ENCODE measurements around the gene DVL2.
"Not testable (repeated sequence)": the region's sequence is repeated elsewhere in the genome, so short reads cannot be mapped to it uniquely, and the experiment has no call there.

DVL2 gene

DNA sequence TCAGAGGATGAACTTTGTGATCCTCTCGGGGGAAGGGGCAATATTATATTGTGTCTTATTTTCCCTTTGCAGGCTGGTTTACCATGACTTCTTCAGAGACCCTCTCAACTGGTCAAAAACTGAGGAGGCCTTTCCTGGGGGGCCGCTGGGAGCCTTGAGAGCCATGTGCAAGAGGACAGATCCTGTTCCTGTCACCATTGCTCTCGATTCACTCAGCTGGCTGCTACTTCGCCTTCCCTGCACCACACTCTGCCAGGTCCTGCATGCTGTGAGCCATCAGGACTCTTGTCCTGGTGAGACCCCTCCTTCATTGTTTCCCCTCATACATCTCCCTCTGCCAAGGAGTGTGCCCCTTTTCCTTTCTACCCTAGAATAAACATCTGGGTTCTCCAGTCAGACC, 20.2 kb upstream of the DVL2 start:
- DNase-seq, result no peak

DNA sequence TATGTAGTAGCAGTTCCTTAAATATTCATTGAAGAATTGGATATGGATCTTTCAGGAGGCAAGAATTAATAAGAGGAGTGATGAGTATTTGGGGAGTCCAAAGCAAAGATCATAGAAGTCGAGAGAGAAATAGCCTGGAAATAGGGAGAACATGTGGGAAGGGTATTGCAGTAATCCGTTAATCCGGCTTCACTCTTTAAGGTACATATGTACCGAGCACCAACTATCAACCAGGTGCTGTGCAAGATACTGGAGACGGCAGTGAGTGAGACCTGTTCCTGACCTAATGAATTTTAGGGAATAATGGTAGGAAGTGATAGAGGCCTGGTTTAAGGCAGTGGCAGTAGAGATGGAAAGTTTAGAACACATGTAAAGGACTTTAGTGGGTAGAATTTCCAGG, 18.8 kb upstream of the DVL2 start:
- no peak for DNase-seq

DNA sequence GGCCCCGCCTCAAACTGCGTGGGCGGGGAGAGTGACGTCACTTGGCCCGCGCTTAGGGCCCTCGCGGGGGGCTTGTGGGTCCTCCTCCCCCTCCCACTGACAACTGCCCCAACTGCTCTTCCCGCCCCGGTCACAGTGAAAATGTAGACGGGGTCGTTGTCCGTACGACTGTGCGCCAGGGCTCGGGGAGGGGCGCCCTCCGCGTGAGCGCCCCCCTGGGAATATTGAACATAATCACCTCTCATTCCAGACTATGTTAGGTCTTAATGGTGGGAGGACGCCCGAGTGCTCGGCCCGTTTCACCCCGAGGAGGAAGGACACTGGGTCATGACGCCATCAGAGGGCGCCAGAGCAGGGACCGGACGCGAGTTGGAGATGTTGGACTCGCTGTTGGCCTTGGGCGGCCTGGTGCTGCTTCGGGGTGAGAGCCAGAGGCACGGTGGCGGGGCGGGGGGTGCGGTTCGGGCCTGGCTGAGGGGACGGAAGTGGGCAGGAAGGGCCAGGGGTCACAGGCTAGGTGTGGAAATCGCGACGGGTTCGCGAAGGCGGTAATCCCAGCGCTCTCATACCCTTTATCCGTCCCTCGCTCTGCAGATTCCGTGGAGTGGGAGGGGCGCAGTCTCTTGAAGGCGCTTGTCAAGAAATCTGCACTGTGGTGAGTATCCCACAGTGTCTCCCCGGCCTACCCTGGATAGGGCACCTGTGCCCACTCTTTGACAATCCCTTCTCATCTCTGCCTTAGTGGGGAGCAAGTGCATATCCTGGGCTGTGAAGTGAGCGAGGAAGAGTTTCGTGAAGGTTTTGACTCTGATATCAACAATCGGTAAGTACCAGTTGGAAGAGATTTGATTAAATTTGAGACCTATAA, 18.1 kb upstream of the DVL2 start, which contains the start of gene ELP5:
Gene ELP5, plus strand, starts transcription at position 40 of the 868 bp plus-strand sequence. Its CDS starts 336 bp downstream, at position 376.
- DNase-seq, result peak; percentile 90

DNA sequence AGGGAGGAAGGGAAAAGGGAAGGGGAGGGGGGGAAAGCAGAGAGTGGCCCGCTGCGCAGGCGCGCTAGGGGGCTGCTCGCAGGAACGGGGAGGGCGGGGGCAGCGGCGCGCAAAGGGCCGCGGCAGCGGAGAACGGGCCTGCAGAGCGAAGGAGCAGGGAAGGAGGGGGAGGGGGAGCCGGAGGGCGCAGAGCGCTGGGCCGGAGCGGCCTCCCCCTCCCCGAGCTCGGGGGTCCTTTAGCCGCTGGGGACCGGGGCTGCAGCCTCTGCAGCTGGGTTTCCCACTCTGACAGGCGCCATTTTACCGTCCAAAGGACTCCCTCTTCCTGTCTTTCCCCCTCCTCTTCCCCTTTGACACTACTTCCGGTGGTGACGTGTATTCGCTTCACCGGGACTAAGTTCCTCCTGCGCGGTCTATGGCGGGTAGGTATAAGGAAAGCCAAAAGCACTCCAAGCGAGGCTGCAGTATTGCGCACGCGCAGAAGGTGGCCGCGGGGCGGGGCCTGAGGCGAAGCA, 17.4 kb upstream of the DVL2 start, which contains the start of gene CTDNEP1:
Gene CTDNEP1, minus strand, starts transcription at position 74 of the 515 bp plus-strand sequence. CDS start 438 bp downstream, outside the sequence.
- peak; percentile 96 for DNase-seq

DNA sequence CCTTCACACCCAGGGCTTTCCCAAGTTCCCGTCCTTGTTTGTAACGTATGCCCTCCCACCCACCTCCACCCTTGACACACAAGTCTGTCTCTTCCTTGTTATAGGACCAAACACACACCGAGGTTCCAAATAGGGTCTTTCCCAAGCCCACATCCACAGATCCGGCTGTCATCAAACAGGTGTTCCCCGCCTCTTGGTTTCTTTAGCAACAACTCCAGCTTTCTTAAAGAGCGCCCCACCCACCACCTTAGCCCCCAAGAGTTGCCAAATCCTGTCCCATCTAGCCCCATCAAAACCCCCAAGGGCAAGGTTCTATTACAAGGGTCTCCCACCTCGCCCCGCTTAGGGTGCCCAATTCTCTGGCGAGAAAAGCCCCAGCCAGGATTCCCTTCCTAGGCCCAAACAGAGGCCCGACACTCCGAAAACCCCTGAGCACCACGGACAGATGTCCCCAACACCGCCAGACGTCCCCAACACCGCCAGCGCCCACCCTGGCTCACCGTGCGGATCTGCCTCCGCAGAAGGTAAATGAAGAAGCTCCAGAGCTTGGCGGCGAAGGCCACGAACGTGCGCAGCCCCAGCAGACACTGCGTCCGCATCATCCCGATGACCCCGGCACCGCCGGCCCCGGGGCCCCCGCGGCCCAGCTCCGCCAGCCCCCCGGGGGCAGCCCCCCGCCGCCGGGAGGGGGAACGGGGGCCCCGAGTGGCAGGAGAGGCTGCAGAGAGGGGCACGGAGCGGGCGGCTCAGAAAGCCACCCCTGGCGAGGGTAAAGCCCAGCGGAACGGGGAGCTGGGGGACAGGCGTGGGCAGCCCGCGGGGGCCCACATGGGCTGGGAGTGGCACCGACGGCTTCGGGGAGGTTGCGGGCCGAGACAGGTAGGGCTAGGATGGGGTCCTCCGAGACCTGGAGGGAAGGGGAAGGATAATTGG, 16.6 kb upstream of the DVL2 start:
- DNase-seq, result no peak

DNA sequence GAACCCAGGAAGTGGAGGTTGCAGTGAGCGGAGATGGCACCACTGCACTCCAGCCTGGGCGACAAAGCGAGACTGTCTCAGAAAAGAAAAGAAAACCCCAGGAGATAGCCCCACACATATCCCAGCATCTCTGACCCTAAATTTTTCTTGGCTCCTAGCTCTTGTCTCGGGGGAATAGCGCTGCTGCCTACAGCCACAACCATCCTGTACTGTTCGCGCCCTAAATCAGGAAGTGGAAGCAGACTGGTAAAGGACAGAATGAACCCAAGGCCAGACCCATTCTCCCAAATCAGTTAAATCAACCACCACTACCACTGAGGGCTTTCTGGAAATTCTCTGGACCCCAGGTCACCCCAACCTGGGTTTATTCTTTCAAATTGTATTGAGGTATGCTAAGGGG, 15.5 kb upstream of the DVL2 start:
- no peak for DNase-seq

DNA sequence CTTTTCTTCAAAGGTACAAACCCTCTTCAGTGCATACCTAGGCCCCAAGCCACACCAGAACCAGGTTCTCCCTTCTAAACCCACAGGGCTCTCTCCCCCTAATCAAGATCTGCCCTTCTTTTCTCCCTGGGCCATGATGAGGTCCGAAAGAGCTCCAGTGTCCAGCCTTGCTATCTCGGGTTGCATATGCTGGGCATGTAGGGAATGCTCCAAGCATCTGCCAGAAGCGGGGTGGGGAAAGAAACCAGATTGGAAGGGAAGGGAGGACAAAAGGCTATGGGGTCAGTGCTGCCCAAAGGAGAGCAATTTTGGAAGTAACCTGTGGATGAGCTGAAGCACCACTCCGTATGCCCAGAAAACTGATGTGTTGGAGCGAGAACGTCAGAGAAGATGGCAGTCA, 14.9 kb upstream of the DVL2 start:
- no peak for DNase-seq

DNA sequence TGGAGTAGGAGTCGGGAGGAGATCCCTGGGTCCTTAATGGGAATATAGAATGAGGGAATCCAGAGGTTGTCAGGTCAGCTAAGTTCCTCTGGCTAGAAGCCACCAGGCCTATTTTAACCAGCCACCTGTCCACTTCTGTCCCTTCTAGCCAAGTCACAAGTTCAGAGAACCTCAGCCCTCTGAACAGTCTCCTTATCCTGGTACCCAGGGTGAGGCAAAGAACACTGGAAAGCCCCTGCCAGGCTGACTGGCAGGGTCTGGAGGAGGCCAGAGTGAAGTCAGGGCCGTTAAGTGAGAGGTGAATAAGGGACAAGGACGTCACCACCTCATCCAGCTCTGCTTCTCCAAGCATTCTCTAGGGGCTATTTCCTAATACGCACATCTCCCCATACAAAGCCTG, 14.5 kb upstream of the DVL2 start:
- DNase-seq, result no peak

DNA sequence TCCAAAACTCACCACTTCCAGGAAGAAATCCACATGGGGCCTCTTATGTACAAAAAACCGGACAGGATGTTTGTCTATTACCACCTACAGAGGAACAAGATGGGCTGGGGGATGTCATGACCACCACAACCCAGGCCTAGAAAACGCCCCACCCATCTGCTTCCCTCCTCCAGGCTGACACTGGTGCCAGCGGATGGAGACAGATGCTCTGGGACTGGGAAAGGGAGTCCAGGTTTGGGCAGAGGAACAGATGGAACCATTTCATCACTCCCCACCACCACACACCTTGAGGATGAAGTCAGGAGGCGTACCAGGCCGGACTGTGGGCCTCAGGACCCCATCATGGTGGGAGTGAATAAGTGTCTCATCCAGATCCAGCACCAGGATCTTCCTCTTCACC, 12.5 kb upstream of the DVL2 start:
- DNase-seq, result no peak

DNA sequence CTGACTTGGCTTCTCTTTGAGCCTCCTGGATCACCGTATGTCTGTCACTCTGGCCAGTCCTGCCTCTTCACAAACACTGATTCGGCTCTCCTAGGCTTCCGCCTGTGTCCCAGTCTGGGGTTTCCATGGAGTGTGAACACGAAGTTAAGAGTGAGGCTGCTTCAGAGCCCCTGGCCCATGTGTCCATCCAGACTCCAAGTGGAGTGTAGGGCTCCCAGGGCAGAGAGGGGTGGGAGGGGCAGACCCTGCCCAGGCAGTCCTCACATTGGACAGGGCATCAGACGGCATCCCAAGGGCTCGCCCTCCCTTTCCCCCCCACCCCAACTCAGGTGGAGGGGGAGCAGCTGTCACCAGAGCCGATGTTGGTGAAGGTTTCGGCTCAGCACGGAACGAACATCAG, 9.5 kb upstream of the DVL2 start:
- DNase-seq, result not testable (repeated sequence)

DNA sequence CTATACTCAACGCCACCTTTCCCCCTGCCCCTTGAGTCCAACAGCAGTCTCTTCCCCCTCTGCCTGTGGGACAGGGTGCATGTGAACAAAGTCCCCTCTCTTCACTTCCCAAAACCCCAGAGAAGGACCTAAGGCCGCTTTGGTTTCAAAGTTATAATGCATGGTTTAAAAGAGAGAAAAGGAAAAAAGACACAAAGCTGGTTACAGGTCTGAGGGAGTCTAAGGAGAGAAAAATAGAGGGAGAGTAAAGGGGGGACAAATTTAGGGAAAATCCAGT, 9.1 kb upstream of the DVL2 start:
- DNase-seq, result no peak

DNA sequence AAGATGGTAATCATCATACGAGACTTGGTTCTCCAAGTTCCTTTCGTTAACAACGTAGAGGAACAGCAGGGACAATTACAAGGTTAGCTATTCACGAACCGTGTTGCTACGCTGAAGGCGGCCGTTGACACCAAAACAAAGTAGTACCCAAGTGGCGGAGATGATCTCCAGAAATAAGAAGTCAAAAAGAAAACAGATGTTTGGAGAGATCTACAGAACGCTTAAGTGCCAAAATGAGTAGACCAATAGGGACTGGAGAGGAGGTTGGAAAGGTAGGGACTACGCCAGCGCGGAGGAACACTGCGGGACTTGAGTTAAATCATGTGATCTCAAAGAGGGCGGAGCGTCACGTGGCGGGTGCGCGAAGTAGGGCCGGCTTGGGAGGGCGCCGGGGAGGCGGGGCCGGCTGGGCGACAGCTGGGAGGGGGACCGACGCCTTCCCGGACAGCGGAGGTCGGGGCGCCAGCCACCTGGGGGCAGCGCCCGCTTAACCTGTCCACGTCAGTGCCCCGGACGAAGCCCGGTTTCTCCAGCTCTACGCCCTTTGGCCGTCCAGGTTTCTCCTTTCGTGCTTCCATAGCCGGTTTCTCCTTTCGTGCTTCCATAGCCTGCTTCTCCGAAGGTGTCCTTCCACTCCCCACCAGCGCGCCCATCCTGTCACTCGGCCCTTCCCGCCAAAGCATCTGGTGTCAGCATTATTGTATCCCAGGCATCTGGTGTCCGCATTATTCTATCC, 8.6 kb upstream of the DVL2 start:
- DNase-seq, result peak; percentile 92

DNA sequence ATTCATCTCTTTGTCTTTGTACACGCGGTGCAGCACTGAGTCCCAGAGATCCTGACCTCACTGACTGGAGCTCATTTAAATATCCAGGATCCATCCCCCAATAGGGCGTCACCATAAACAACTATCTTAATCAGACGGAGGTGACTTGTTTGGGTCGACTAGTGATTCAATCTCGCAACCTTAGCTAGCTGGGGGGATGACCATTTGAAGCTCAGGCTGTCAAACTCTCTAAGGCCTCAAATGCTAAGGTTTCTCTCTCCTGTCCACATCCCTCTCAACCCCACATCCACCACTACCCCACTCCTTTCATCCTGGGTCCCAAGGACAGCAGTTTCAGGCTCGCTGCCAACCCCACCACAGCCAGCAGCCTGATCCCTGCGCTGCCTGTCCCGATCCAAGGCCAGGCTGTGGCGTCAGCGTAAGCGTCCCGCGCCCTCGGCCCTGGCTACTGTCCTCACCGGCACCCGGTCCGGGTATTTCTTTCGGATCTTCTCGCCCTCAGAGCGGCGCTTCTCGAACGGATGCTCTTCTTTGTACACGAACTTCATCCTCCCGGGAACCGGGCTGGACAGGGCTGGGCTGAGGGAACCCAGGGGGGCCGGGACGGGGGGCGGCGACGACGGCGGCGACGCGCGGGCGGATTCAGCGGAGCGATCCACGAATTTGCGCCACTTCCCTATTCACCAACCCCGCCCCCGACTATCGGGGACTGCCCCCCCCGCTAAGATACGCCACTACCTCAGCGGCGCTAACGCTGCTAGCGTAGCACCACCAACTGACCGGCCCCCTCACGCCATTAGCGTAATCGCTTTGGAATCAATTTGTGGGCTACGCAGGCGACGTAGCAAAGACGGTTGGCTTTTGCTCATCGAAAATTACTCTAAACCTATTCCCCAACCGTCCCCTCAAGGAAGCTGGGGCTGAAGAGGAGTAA, 7.7 kb upstream of the DVL2 start, which contains the start of gene GABARAP:
Gene GABARAP, minus strand, starts transcription at position 667 of the 934 bp plus-strand sequence. Its CDS starts 119 bp downstream, at position 548.
- DNase-seq, result peak; percentile 89

DNA sequence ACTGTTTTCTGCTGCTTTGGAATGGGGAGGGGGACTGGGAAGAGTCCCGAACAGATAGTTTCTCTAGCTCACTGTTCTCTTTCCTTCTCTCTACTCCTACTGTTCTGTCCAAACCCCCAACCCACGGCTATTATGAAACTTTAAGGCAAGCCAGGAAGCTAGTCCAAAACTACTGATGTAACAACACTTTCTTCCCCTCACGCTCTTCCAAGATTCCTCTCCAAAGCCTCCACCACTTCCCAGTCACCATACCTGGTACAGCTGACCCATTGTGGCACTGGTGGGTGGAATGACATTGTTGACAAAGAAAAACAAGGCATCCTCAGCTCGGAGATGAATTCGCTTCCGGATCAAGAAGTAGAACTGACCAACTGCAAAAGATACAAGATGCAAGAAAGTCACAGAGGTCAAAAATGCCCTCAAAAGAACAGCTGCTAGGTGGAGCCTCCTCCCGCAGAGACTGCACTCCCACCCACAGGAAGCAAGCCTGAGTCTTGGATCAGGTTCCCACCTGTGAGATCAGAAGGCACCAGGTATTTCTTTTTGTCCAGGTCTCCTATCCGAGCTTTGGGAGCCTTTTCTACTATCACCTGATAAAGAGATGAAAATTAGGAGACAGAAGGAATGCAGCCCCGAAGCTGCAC, 6.9 kb upstream of the DVL2 start:
- no peak for DNase-seq

DNA sequence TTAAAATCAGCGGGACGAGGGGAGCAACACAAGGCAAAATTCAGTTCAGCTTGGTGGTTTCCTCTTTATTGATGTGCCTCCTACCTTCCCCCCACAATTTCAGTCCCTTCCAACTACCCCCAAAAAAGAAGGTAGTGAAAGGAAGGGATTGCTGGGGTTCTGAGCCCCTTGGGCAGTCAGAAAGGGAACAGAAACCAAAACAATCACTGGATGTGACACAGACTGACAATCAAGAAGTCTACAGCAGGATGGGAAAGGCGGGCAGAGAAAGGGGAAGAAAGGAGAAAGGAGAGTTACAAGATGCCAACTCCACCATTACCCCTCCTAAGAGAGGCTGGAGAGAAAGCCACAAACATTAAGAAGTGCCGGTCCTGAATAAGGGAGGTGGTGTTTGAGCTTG, 6.1 kb upstream of the DVL2 start:
- no peak for DNase-seq

DNA sequence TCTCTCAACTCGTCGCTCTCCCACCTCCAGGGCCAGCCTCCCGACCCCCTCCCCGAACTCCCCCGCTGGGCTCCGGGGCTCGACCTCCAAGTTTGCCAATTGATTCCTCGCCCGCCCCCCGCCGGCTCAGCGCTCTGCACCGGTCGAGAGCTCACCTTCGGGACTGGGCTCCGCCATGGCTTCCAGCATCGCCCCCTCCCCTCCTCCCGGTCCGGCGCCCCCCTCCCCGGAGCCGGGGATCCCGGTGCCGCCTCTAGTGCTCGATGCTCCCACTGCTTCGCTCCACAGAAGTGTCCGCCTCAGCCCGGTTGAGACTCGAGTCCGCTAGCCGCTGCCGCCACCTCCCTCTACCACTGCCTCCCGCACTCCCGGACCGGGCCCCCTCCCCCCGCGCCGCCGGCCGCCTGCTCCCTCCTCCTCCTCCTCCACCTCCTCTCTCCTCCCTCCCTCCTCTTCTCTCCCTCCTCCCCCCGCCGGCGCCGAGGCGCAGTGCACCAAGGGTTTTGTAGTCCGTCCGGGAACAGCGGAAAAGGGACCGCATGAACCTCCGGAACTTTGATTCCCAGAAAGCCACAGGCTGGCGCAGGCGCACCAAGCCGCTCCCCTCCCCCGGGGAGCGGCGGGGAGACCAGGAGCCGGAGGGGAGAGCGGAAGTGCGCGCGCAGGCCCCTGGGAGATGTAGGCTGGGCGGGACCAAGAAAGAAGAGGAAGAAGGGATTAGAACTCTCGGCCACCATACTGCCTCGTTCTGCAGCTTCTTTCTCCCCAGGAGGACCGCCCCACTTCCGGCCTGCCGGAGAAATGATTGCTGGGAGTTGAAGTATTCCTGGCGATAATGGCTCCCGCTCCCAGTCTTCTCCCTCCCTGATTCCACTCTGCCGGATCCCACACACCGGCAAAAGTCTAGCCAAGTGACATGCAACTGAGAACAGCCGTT, 5.0 kb upstream of the DVL2 start, which contains the start of gene PHF23:
Gene PHF23, minus strand, starts transcription at position 367 of the 937 bp plus-strand sequence. Its CDS starts 178 bp downstream, at position 189.
- peak; percentile 97 for DNase-seq

DNA sequence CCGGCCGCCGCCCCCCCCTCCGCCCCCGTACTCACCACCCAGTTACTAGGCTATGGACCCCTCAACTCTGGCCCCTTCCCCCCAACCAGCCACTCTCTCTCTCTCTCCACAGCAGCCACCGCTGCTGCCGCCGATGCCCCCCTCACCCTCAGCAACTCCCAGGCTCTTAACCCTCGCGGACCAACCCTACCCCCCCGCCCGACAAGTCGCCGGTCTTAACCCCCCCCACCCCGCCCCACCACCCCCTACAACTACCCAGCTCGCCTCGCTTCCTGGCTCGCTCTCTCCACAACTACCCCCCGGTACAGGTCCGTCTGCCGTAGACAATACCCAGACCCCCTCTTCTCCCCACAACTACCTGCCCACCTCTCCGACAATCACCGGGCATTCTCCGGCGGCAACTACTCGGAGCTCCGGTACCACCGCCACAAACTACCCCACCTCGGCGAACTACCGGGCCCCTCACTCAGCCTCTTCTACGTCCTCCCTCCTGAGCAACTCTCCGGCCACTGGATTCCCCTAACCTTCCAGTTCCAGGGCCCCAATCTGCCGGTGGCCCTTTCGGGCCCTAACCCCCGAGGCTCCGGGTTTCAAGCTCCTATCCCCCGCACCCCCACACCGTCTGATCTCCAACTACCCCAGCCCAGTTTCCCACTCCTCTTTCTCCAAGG, 4.2 kb upstream of the DVL2 start:
- DNase-seq, result no peak

DNA sequence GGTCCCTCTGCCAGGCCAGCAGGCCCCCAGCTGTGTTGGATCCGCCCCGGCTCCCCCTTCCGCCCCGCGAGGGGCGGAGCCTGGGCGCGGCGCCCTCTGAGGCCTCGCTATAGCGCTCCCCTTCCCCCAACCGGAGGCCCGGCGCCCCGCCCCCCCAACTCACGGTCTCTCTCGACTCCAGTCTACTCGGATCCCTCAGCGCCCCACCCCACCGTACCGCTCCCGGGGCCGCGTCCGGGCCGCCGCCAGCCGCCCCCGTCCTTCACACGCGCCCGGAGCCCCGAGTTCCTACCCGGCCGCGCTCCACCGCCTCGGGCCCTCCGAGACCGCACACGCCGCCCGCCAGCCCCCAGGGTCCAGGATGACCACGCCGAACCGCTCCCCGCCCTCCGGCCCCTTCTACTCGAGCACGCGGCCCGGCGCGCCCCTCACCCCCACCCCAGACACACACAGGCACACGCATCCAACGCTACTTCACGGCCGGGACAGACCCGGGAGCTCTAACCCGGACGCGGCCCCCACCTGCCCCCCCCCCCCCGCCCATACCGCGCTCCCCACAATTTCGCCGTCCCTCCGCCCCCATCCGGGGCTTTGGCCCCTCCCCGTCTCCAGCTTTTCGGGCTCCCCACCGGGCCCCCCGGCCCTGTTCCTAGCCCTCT, 3.6 kb upstream of the DVL2 start:
- DNase-seq, result peak; percentile 78

All from RPMI8226 (cell line).